ENCODE results near the gene RSPO3.

RSPO3 gene

DNA sequence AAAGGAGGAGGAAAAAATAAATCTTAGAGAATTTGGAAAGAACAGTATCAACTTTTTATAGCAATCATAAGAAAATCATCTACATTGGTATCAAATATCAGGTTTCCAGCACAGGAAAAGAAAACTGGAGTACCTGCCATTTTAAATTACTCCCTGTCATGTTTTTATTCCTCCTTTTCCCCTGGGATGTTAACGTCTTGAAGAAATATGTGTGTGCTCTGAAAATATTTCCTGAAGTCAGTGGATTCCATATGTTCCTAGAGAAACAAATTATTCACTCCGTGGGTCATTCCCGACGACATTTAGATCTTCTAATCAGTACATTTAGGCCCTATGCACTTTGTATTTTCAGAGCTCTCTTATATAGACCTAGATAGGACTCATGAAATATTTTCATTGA lies 42.0 kb upstream of the RSPO3 start:
- no peaks in the 10 kb centered on the region for H4K20me1 ChIP-seq (ENCODE audit: insufficient read depth, low read length)
- H3K36me3 ChIP-seq (ENCODE audit: insufficient read depth, low read length): no peaks in the 10 kb centered on the region
- TF ChIP-seq CTCF (IDR thresholded peaks at IDR 0.05; ENCODE audit: low read length) (no peak), EZH2 (IDR thresholded peaks at IDR 0.05; ENCODE audit: borderline replicate concordance, low read length) (no peak)
- no peaks in the 10 kb centered on the region for H3K9me3 ChIP-seq (ENCODE audit: low read length)
- H3K4me1 ChIP-seq (ENCODE audit: insufficient read depth, low read length, severe bottlenecking): no peaks in the 10 kb centered on the region
- no peaks in the 10 kb centered on the region for H3F3A ChIP-seq (ENCODE audit: insufficient read depth, low read length)
- H3K27me3 ChIP-seq (ENCODE audit: insufficient read depth, low read length): no peaks in the 10 kb centered on the region
- no peak overlapping the region for H3K4me3 ChIP-seq (ENCODE audit: low read depth, low read length, poor library complexity, severe bottlenecking)
- H3K9ac ChIP-seq (ENCODE audit: low read length): no peak overlapping the region
- H3K4me2 ChIP-seq (ENCODE audit: low read length): no peak overlapping the region
- no peak overlapping the region for H2AFZ ChIP-seq (ENCODE audit: low read length)
- no peaks in the 10 kb centered on the region for H3K9me2 ChIP-seq (ENCODE audit: low read depth, low read length)
- H3K27ac ChIP-seq (ENCODE audit: low read depth, low read length, poor library complexity, severe bottlenecking): no peak overlapping the region
- no peaks in the 10 kb centered on the region for H3K79me2 ChIP-seq (ENCODE audit: insufficient read depth, low read length)

DNA sequence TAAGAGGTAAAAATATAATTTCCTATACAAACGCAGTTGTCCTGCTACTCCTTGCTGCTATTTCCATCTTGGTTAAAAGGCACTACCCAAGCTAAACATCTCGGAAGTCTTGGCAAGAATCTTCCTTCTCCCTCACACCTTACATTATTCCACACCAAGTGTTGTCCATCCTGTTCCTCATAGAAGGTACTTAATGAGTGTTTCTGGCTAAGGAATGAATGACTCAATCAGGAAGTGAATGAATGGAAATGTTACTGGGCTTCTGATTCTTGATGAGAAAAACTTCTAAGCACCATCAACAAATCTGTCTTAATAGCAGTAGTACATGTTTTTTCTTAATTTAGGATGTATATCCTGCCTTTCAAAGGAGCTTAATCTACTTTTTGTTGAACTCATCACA lies 40.6 kb upstream of the RSPO3 start:
- H3K27ac ChIP-seq (ENCODE audit: low read depth, low read length, poor library complexity, severe bottlenecking): no peak overlapping the region
- H3K79me2 ChIP-seq (ENCODE audit: insufficient read depth, low read length): no peaks in the 10 kb centered on the region
- H3K36me3 ChIP-seq (ENCODE audit: insufficient read depth, low read length): no peaks in the 10 kb centered on the region
- no peak for TF ChIP-seq EZH2 (IDR thresholded peaks at IDR 0.05; ENCODE audit: borderline replicate concordance, low read length)
- TF ChIP-seq CTCF (IDR thresholded peaks at IDR 0.05; ENCODE audit: low read length): no peak
- no peak overlapping the region for H3K4me3 ChIP-seq (ENCODE audit: low read depth, low read length, poor library complexity, severe bottlenecking)
- no peaks in the 10 kb centered on the region for H3F3A ChIP-seq (ENCODE audit: insufficient read depth, low read length)
- H3K27me3 ChIP-seq (ENCODE audit: insufficient read depth, low read length): no peaks in the 10 kb centered on the region
- no peak overlapping the region for H2AFZ ChIP-seq (ENCODE audit: low read length)
- H3K9ac ChIP-seq (ENCODE audit: low read length): no peak overlapping the region
- H3K9me2 ChIP-seq (ENCODE audit: low read depth, low read length): no peaks in the 10 kb centered on the region
- no peaks in the 10 kb centered on the region for H3K9me3 ChIP-seq (ENCODE audit: low read length)
- H4K20me1 ChIP-seq (ENCODE audit: insufficient read depth, low read length): no peaks in the 10 kb centered on the region
- no peak overlapping the region for H3K4me2 ChIP-seq (ENCODE audit: low read length)
- H3K4me1 ChIP-seq (ENCODE audit: insufficient read depth, low read length, severe bottlenecking): no peaks in the 10 kb centered on the region

DNA sequence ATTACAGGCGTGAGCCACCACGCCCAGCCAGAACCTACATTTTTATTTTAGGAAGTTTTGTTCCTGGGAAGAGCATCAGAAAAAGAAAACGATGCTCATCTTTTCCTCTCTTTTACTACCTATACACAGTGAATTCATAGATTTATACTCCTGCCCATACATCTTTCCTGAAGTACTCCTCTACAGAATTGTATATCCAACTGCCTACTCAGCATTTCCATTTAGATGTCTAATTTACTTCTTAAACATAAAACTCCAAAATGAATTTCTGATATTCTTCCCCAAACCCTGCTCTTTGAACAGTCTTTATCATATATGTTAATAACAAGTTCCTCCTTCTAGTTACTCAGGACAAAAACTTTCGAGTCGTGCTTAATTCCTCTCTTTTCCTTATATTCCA lies 39.8 kb upstream of the RSPO3 start:
- H3K9ac ChIP-seq (ENCODE audit: low read length): no peak overlapping the region
- no peaks in the 10 kb centered on the region for H4K20me1 ChIP-seq (ENCODE audit: insufficient read depth, low read length)
- no peaks in the 10 kb centered on the region for H3K27me3 ChIP-seq (ENCODE audit: insufficient read depth, low read length)
- H3F3A ChIP-seq (ENCODE audit: insufficient read depth, low read length): no peaks in the 10 kb centered on the region
- no peaks in the 10 kb centered on the region for H3K79me2 ChIP-seq (ENCODE audit: insufficient read depth, low read length)
- TF ChIP-seq CTCF (IDR thresholded peaks at IDR 0.05; ENCODE audit: low read length) (no peak), EZH2 (IDR thresholded peaks at IDR 0.05; ENCODE audit: borderline replicate concordance, low read length) (no peak)
- no peaks in the 10 kb centered on the region for H3K36me3 ChIP-seq (ENCODE audit: insufficient read depth, low read length)
- H3K4me1 ChIP-seq (ENCODE audit: insufficient read depth, low read length, severe bottlenecking): no peaks in the 10 kb centered on the region
- H3K9me2 ChIP-seq (ENCODE audit: low read depth, low read length): no peaks in the 10 kb centered on the region
- H3K9me3 ChIP-seq (ENCODE audit: low read length): no peaks in the 10 kb centered on the region
- H3K27ac ChIP-seq (ENCODE audit: low read depth, low read length, poor library complexity, severe bottlenecking): no peak overlapping the region
- H3K4me3 ChIP-seq (ENCODE audit: low read depth, low read length, poor library complexity, severe bottlenecking): no peak overlapping the region
- H2AFZ ChIP-seq (ENCODE audit: low read length): no peak overlapping the region
- H3K4me2 ChIP-seq (ENCODE audit: low read length): no peak overlapping the region
